Neural cell (in vitro differentiated cells): Measurements from ENCODE around the gene ATP8B1. TPM values are rescaled to one million over a fixed set of nuclear protein-coding genes. Genes with fewer than 3 reads are reported as not detected.

ENCODE experiments used
- H2AFZ ChIP-seq: fragments of 200-600, 300-800 bp; sonication (generic), shearing (Covaris generic); 2 replicates; pipeline ENCODE4 v1.6.0; 2014; ENCODE audit warnings: low read depth, mild to moderate bottlenecking, antibody characterized with exemption, low read length, moderate library complexity
- H3F3A ChIP-seq: fragments of 200-600 bp; shearing (Covaris generic); 2 replicates; pipeline ENCODE4 v1.6.1; 2016; ENCODE audit warnings: mild to moderate bottlenecking, moderate library complexity, mixed read lengths, antibody characterized with exemption, low read length; ENCODE audit not compliant: insufficient read depth, poor library complexity, severe bottlenecking
- H3K27ac ChIP-seq: fragments of 200-600, 300-800 bp; sonication (generic), shearing (Covaris generic); 2 replicates; pipeline ENCODE4 v1.5.1; 2014; ENCODE audit warnings: mild to moderate bottlenecking, low read length, moderate library complexity
- H3K27me3 ChIP-seq: fragments of 300-800, 200-600 bp; sonication (generic), shearing (Covaris generic); 2 replicates; pipeline ENCODE4 v1.6.0; 2014; ENCODE audit warnings: mild to moderate bottlenecking, low read depth, low read length, moderate library complexity; ENCODE audit not compliant: insufficient read depth
- H3K36me3 ChIP-seq: fragments of 300-800, 200-600 bp; sonication (generic), shearing (Covaris generic); 2 replicates; pipeline ENCODE4 v1.5.1; 2014; ENCODE audit warnings: mild to moderate bottlenecking, antibody characterized with exemption, low read length, moderate library complexity; ENCODE audit not compliant: insufficient read depth
- H3K4me2 ChIP-seq: fragments of 300-800, 200-600 bp; sonication (generic), shearing (Covaris generic); 2 replicates; pipeline ENCODE4 v1.6.0; 2014; ENCODE audit warnings: mild to moderate bottlenecking, low read length
- H3K4me3 ChIP-seq: fragments of 300-800, 200-600 bp; sonication (generic), shearing (Covaris generic); 2 replicates; pipeline ENCODE4 v1.5.1; 2014; ENCODE audit warnings: mild to moderate bottlenecking, low read length, moderate library complexity
- H3K79me2 ChIP-seq: fragments of 200-600 bp; shearing (Covaris generic); replicated peaks from 2 replicates; pipeline ENCODE4 v1.6.0; 2014; ENCODE audit warnings: mild to moderate bottlenecking, low read length, moderate library complexity; ENCODE audit not compliant: insufficient read depth
- H3K9ac ChIP-seq: fragments of 300-800, 200-600 bp; sonication (generic), shearing (Covaris generic); 2 replicates; pipeline ENCODE4 v1.6.1; 2016; ENCODE audit warnings: mild to moderate bottlenecking, low read length, mixed read lengths
- H3K9me2 ChIP-seq: fragments of 200-600 bp; shearing (Covaris generic); 2 replicates; pipeline ENCODE4 v1.6.1; 2016; ENCODE audit warnings: mild to moderate bottlenecking, low read length, mixed read lengths; ENCODE audit not compliant: insufficient read depth
- H3K9me3 ChIP-seq: fragments of 200-600, 300-800 bp; sonication (generic), shearing (Covaris generic); 2 replicates; pipeline ENCODE4 v1.6.1; 2016; ENCODE audit warnings: mild to moderate bottlenecking, mixed run types, low read length, moderate library complexity, mixed read lengths
- H4K20me1 ChIP-seq: fragments of 200-600 bp; shearing (Covaris generic); 2 replicates; pipeline ENCODE4 v1.6.1; 2016; ENCODE audit warnings: mild to moderate bottlenecking, mixed run types; ENCODE audit not compliant: insufficient read depth
- CTCF ChIP-seq: fragments of 450-650 bp; IDR thresholded peaks from 2 replicates; pipeline ENCODE4 v1.5.1; 2014; ENCODE audit warnings: antibody characterized with exemption, mild to moderate bottlenecking, moderate library complexity; ENCODE audit not compliant: poor library complexity, severe bottlenecking
- EP300 ChIP-seq: fragments of 450-650 bp; conservative IDR thresholded peaks from 2 replicates; pipeline ENCODE4 v1.6.1; 2014; ENCODE audit warnings: antibody characterized with exemption, mild to moderate bottlenecking, moderate library complexity; ENCODE audit not compliant: poor library complexity, severe bottlenecking
- EZH2 ChIP-seq: fragments of 200-600, 300-800 bp; shearing (Covaris generic), sonication (generic); IDR thresholded peaks from 2 replicates; pipeline ENCODE4 v1.6.1; 2014; ENCODE audit warnings: antibody characterized with exemption, low read length, borderline replicate concordance, mild to moderate bottlenecking; ENCODE audit not compliant: insufficient read depth, poor library complexity, severe bottlenecking
- MXI1 ChIP-seq: fragments of 450-650 bp; conservative IDR thresholded peaks from 2 replicates; pipeline ENCODE4 v1.6.1; 2014; ENCODE audit warnings: antibody characterized with exemption, mild to moderate bottlenecking; ENCODE audit not compliant: poor library complexity, severe bottlenecking
- POLR2AphosphoS5 ChIP-seq: IDR thresholded peaks from 2 replicates; pipeline ENCODE4 v1.6.1; 2012
- RAD21 ChIP-seq: fragments of 450-650 bp; conservative IDR thresholded peaks from 2 replicates; pipeline ENCODE4 v1.6.1; 2014; ENCODE audit warnings: antibody characterized with exemption, mild to moderate bottlenecking, moderate library complexity
- SMC3 ChIP-seq: fragments of 450-650 bp; conservative IDR thresholded peaks from 2 replicates; pipeline ENCODE4 v1.6.1; 2014; ENCODE audit warnings: antibody characterized with exemption, mild to moderate bottlenecking, moderate library complexity; ENCODE audit not compliant: poor library complexity
- TAF1 ChIP-seq: IDR thresholded peaks from 2 replicates; pipeline ENCODE4 v1.6.1; 2012; ENCODE audit warnings: low read depth
- polyA plus RNA-seq: library from polyadenylated mRNA; depleted of rRNA; stranded (reverse); fragments of >200 nt; gene quantifications from 2 replicates; pipeline ENCODE4 v1.2.3, GENCODE V29; 2014
- TF ChIP-seq, protein P1 (sequence below): IDR thresholded peaks from 2 replicates; pipeline ENCODE4 v1.6.1; 2012; ENCODE audit warnings: borderline replicate concordance

ATP8B1 gene
- polyA plus RNA-seq, 1 donor from 2014 or later = not detected

DNA sequence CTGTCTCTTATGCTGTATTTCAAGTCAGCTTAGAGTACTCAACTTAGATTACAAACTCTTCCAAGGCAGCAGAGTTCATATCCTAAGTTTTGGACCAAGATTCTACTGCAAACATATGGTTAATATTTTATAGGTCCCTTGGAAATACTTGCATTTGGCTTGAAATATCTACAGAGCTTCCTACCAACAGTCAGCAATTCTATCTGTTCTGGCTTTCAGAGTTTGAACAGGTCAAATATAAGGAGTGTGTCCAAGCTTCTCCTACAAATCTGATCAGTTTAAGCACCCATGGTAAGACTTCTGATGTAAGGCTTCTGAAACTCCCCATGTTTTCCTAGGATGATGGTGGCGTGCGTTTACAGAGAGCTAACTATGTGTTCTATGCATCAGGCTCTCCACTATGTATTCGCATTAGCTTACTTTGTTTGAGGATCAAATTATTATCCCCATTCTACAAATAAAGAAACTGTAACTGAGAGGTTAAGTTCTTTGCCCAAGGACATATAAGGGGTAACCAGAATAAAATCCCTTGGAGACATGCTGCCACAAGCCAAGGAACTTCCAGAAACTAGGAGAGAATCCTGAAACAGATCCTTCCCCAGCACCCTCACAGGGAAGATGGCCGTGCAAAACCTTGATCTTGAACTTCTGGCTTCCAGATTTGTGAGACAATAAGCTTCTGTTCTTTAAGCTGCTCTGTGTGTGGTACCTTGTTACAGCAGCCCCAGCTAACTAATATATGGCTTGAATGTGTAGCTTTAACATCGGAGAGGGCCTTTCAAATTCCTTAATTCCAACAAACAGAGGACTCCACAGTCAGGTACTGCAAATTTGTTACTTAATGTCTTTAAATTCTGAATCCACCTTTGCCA lies 55.1 kb downstream of the ATP8B1 start:
- H3K9me2 ChIP-seq = no peaks in the 10 kb centered on the region
- no peaks in the 10 kb centered on the region for H3F3A ChIP-seq
- H3K36me3 ChIP-seq = no peaks in the 10 kb centered on the region
- H3K9me3 ChIP-seq = no peaks in the 10 kb centered on the region
- H3K9ac ChIP-seq = no peak overlapping the region
- TF ChIP-seq CTCF = no peak
- TF ChIP-seq EP300 = no peak
- no peak for TF ChIP-seq EZH2
- TF ChIP-seq MXI1 = no peak
- no peak for TF ChIP-seq POLR2AphosphoS5
- TF ChIP-seq SMC3 = no peak
- TF ChIP-seq, protein P1, sequence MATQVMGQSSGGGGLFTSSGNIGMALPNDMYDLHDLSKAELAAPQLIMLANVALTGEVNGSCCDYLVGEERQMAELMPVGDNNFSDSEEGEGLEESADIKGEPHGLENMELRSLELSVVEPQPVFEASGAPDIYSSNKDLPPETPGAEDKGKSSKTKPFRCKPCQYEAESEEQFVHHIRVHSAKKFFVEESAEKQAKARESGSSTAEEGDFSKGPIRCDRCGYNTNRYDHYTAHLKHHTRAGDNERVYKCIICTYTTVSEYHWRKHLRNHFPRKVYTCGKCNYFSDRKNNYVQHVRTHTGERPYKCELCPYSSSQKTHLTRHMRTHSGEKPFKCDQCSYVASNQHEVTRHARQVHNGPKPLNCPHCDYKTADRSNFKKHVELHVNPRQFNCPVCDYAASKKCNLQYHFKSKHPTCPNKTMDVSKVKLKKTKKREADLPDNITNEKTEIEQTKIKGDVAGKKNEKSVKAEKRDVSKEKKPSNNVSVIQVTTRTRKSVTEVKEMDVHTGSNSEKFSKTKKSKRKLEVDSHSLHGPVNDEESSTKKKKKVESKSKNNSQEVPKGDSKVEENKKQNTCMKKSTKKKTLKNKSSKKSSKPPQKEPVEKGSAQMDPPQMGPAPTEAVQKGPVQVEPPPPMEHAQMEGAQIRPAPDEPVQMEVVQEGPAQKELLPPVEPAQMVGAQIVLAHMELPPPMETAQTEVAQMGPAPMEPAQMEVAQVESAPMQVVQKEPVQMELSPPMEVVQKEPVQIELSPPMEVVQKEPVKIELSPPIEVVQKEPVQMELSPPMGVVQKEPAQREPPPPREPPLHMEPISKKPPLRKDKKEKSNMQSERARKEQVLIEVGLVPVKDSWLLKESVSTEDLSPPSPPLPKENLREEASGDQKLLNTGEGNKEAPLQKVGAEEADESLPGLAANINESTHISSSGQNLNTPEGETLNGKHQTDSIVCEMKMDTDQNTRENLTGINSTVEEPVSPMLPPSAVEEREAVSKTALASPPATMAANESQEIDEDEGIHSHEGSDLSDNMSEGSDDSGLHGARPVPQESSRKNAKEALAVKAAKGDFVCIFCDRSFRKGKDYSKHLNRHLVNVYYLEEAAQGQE = no peak
- TF ChIP-seq TAF1 = no peak
- TF ChIP-seq RAD21 = no peak
- H3K27ac ChIP-seq = no peak overlapping the region
- H3K4me2 ChIP-seq = no peak overlapping the region
- H3K4me3 ChIP-seq = no peak overlapping the region
- no peak overlapping the region for H2AFZ ChIP-seq
- H3K79me2 ChIP-seq = no peaks in the 10 kb centered on the region
- no peaks in the 10 kb centered on the region for H3K27me3 ChIP-seq
- H4K20me1 ChIP-seq = no peaks in the 10 kb centered on the region

GRCh38 chr18:57744211-57744694 lies 58.9 kb downstream of the ATP8B1 start:
- H3K9me2 ChIP-seq = no peaks in the 10 kb centered on the region
- H3K9me3 ChIP-seq = no peaks in the 10 kb centered on the region
- H3K27ac ChIP-seq = no peak overlapping the region
- H3K36me3 ChIP-seq = no peaks in the 10 kb centered on the region
- H4K20me1 ChIP-seq = no peaks in the 10 kb centered on the region
- no peaks in the 10 kb centered on the region for H3K79me2 ChIP-seq
- H3K27me3 ChIP-seq = no peaks in the 10 kb centered on the region
- no peak overlapping the region for H2AFZ ChIP-seq
- no peak overlapping the region for H3K4me2 ChIP-seq
- TF ChIP-seq RAD21 = no peak
- TF ChIP-seq TAF1 = no peak
- no peak for TF ChIP-seq EZH2
- TF ChIP-seq, protein P1 = no peak
- TF ChIP-seq MXI1 = no peak
- TF ChIP-seq EP300 = no peak
- no peak for TF ChIP-seq POLR2AphosphoS5
- TF ChIP-seq SMC3 = no peak
- no peak for TF ChIP-seq CTCF
- H3K9ac ChIP-seq = no peak overlapping the region
- no peak overlapping the region for H3K4me3 ChIP-seq
- H3F3A ChIP-seq = no peaks in the 10 kb centered on the region
